Prostate gland (tissue), 2 donors: ENCODE measurements around the gene USF1.

Experiments
- CTCF ChIP-seq, 4 experiments: fragments of 200-600 bp in 2 of 4; fragments of 450-650 bp in 2 of 4; sonication (generic) in 2 of 4; IDR thresholded peaks; 1 replicate in 3 of 4; 2 replicates in 1 of 4; pipeline ENCODE4 v1.5.1; 2016 to 2019; ENCODE audit warnings: antibody characterized with exemption in 4 of 4, mild to moderate bottlenecking in 2 of 4, moderate library complexity in 2 of 4
- POLR2AphosphoS5 ChIP-seq: sonication (generic); formaldehyde crosslinking; IDR thresholded peaks from one replicate; pipeline ENCODE4 v1.6.1; 2017; ENCODE audit warnings: antibody characterized with exemption

GRCh38 chr1:161091093-161091492 is 45.3 kb upstream of the USF1 start:
- TF ChIP-seq CTCF (IDR thresholded peaks at IDR 0.05): no peak
- no peak for TF ChIP-seq POLR2AphosphoS5
